HPDE6-E6E7 (cell line): ENCODE results near the gene HTT-AS.

Source experiments
- DNase-seq: peaks from one replicate; pipeline ENCODE4 v3.0.0; 2011; ENCODE audit warnings: missing footprints; ENCODE audit errors: extremely low spot score

The HTT-AS gene

GRCh38 chr4:3030566-3031356 is 43.6 kb downstream of the HTT-AS start:
- DNase-seq: no peak

- DNase-seq: no peak
Measured at GRCh38 chr4:3029464-3029863, 44.9 kb downstream of the HTT-AS start.

DNA sequence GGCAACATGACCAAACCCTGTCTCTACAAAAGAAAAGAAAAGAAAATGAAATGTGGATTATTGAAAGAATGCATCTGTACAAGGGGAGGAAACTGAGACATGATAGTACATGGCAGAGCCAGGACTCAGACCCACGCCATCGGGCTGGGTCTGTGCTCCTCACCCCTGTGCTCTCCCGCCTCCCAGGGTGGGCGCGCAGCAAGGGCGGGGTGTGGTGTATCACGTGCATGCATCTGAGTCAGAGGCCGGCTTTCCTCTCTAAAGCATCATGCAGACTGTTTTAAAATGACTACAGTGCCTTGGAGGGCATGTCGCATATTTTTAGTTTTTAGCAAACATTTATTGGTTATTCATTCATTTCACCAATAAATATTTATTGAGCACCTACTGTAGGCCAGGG is 47.8 kb downstream of the HTT-AS start:
- DNase-seq: no peak

GRCh38 chr4:3025881-3026280 is 48.5 kb downstream of the HTT-AS start:
- no peak for DNase-seq

- no peak for DNase-seq
Measured at GRCh38 chr4:3022651-3023050, 51.7 kb downstream of the HTT-AS start.

DNA sequence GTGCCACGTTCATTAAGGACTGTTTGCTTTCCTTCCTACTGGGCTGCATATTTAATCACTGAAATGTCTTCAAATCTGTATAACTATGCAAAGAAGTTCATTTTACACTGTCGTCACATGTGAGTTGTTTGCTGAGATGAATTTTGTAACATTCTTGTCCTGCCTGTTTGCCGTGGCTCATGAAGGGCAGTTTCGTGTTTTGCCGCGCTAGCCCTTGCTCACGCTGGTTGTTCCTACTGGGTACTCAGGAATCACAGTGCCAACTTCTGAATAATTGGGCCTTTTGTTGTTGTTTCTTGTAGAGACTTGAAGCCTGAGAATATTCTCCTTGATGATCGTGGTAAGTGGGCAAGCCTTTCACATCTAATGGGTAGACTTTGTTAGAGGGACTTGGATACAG is 52.2 kb downstream of the HTT-AS start:
- no peak for DNase-seq

GRCh38 chr4:3021627-3022026 is 52.7 kb downstream of the HTT-AS start:
- no peak for DNase-seq

- no peak for DNase-seq
Measured at GRCh38 chr4:3021127-3021526, 53.2 kb downstream of the HTT-AS start.

GRCh38 chr4:3019145-3019846 is 55.0 kb downstream of the HTT-AS start:
- DNase-seq: no peak

- no peak for DNase-seq
Measured at GRCh38 chr4:3017504-3017903, 56.8 kb downstream of the HTT-AS start.

DNA sequence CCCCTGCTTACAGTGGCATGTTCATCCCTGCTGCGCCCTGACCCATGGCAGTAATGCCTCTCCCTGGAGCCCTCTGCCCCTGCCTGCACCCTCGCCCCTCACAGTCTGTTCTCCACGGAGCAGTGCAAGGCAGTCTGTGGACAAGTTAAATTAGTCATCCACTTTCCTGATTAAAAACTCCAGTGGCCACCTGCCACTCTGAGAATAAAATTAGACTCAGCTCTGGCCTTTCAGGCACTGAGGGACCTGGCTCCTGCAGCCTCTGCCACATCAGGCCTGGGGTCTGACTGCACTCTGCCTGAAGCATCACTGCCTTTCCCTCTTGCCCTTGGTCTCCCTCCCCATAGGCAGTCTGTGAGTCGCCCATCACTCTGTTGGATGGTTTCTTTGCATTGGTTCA is 57.4 kb downstream of the HTT-AS start:
- no peak for DNase-seq

DNA sequence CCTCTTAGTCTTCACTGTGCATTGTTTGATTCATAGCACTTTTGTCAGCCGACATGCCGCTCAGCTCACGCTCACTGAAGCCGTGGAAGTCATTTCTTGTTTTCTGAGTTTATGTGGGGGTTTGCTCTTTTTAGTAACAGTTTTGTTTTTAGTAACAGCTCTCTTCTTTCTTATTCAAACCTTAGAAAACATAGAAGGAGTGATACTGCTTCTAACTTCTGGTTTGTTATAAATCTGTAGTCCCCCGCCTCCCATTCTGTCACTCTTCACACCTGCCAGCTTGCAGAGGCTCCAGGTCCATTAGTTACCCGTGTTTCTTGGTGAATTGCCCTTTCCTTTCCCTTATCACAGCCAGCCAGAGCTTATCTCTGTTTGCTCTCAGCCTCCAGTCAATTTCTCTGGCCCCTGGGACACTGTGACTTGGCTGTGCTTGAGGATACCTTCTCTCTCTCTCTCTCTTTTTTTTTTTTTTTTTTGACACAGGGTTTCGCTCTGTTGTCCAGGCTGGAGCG is 60.4 kb downstream of the HTT-AS start:
- no peak for DNase-seq
